Measurements from ENCODE around the gene BCL11B.

The BCL11B gene

DNA sequence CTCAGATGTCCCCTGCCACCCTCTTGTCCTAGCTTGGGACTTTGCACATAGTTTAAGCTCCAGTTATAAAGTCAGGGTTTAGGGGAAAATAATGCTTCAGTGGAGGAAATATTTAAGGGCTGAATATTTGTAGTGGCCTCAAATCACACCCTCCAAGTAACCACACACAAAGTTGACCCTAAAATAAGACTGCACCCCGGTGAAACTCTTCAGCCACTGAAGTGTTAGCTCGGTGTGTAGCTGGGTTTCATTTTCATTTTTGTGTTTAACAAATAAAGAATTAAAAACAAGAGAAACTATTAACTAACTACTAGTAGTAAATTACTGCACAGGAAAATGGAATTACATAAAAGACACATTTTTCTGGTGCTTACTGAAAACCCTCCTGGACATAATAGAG, 14.8 kb upstream of the BCL11B start:
- DNase-seq (ENCODE audit: low read depth): no peak

DNA sequence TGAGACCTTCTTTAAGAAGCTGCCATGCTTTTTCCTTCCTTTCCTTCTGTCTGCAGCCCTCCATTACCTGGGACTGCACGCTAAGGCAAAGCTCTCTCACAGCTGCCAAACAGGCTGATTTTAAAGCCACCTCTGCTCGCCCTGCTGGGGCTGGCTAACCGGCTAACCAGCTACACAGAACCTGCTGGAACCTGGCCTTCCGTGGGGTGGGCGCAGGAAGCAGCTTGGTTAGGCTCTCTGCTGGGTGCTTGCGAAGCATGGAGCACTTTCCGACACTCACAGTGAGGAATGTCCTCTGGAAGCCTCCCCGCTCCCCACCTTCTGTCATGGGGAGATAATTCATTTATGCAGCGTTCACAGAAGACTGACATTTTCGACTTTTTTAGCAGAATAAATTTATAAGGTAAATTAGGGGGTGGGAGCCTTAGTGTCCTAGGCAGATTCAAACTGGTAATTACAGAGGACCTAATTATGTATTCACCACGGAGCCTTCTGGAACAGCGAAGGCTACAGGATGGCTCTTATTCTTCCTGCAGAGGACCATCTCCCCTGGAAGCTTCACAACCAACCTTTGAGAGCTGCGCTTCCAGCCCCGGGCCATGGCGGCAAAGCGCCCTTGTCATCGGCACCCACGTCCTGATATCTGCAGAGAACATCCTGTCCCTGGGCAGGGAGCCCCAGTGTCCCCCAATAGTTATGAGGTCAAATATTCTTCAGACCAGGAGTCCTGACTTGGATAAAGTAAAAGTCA, 12.4 kb upstream of the BCL11B start:
- DNase-seq (ENCODE audit: low read depth): no peak

DNA sequence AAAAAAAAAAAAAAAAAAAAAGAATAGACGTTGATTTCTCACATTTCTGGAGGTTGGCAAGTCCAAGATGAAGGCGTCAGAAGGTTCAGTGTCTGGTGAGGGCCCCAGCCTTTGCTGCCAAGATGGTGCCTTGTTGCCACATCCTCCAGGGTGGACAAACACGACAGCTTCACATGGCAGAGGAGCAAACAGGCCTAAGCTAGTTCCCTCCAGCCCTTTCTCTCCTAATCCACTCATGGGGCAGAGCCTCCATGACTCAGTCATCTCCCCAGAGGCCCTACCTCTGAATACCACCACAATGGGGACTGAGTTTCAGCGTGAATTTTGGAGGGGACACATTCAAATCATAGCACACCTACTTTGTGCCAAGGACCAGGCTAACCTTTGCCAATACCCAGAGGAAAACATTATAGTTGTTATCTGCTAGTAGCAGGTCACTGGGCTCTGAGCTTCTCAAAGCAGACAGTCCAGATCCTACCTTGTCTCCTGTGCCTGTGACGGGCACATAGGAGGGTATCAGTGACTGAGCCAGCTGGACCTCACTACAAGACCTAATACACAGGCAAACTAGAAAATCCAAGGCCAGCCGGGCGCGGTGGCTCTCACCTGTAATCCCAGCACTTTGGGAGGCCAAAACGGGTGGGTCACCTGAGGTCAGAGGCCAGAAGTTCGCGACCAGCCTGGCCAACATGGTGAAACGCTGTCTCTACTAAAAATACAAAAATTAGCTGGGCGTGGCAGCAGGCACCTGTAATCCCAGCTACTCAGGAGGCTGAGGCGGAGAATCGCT, 10.5 kb upstream of the BCL11B start:
- no peak for DNase-seq (ENCODE audit: low read depth)

DNA sequence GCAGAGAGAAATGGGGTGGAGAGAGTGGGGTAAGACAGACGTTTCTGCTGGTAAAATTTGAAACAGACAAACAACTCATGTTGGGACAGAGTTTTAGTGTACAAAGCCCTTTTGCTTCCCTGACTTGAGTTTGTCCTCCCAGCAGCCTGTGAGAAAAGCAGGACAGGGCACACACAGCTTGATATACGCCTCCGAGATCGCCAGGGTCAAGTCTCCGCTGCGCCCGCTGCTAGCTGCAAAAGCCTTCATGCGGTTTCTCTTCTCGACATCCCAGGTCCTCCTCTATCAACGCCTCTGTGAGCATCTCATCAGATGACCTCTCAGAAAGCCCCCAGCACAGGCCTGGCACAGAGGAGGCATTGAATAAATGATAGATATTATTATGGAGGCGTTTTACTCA, 9.4 kb upstream of the BCL11B start:
- DNase-seq (ENCODE audit: low read depth): no peak

DNA sequence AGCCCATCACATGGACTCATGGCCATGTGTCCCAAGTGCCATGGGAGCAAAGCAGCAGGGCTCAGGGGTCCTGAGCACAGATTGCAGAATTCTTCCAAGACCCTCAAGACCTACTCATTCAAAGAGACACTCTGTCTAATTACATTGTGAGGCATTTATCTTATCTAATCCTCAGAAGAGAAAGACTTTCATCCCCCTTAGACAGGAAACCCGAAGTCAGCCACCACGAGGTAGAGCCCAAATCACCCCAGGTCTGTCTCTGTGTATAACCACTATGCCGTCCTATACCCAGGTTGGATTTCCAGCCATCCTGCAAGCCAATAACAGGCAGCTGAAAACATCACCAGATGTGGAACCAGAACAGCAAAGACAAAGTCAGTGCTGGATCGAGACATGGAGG, 8.9 kb upstream of the BCL11B start:
- no peak for DNase-seq (ENCODE audit: low read depth)

DNA sequence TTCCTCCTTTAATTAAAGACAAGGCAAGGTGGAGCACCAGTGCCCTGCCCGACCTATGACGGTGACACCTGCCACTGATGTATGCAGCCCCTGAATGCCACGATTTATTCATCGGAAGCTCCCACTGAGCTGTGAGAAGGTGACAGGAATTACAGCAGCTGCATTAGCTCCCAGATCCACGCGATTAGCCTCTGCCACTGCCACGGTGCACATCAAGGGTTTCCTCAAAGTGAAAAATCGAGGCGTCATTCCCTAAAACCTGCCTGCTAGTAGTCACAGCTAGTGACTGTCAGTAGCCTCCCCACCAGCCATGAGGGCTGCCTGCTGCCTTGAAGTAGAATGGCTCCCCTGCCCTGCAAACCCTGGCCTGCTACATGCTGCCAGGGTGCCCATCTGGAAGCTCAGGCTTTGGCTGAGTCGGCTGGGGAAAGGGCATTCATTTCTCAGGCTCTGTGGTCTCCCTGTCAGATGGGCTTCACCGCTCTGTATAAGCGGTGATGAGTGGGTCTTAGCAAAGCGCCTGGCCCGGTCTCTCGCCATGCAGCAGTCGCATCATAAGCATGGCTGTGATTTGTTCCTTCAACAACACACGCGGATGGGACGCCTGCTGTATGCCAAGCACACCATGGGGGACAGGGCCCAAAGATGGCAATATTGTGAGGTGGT, 8.2 kb upstream of the BCL11B start:
- no peak for DNase-seq (ENCODE audit: low read depth)

DNA sequence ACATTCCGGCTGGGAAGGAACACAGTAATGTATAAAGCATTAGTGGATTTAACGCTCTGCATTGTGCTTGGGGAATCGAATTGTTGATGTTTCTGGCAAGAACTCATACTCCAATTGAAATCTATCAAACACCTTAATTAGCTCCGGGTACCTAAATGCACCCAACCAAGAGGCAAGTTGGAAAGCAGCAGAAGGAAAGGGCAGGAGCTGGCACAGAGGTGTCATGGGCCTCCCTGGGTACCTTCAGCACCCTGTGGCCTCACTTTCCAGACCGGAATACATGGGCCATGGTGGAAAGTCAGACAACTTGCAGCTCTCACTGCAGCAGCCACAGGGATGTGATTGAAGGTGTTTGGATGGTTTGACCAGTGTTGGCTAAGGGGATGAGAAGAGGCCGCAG, 6.8 kb upstream of the BCL11B start:
- DNase-seq (ENCODE audit: low read depth): no peak

DNA sequence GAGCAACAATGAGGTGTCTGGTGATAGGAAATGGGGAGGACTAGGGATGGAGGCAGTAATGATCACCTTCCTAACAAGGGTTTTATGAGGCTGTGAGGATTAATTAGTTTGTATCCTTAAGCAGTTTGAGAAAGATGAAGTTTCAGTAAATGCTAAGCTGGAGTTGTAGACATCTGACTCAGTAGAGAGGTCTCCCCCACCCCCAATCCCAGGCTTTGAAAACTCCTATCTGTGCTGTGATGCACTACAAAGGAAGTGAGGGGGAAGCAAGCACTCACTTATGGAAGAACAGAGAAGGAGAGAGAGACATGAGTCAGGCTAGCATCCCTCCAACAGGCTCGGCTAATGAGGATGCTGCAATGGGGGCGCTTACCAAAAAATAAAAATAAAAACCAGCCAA, 5.5 kb upstream of the BCL11B start:
- DNase-seq (ENCODE audit: low read depth): no peak

DNA sequence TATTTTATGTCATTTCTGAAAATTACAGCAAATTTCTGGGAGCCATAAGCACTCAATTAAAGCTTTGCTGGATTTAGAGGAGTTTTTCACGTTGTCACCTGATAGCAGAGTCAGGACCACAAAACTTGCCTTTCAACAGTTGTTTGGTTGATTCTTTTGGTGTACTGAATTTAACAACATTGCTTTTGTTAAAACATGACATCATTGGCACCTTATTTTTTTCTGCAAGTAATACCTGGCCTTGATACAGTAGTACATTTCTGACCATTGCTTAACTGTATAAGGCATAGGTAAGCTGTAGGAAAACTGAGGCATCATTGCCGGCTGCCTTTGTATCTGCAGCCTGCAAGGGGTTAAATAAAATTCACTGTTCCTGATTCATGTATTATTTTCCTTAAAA, 4.5 kb upstream of the BCL11B start:
- DNase-seq (ENCODE audit: low read depth): no peak

DNA sequence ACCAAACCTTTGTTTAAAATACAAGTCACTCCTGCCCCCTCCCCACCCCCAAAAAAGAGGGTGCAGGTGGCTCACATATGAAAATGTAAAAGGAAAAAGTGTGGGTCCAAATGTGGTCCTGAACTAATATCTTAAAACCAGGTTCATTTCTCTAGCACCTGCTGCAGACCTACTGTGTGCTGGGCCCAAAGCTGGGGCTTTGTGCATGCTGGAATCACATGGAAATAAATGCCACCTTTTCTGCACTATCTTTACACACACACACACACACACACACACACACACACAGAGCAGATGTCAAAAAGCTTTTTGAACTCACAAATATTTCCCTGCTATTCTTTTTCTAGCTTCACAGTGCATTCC, 3.2 kb upstream of the BCL11B start:
- no peak for DNase-seq (ENCODE audit: low read depth)

DNA sequence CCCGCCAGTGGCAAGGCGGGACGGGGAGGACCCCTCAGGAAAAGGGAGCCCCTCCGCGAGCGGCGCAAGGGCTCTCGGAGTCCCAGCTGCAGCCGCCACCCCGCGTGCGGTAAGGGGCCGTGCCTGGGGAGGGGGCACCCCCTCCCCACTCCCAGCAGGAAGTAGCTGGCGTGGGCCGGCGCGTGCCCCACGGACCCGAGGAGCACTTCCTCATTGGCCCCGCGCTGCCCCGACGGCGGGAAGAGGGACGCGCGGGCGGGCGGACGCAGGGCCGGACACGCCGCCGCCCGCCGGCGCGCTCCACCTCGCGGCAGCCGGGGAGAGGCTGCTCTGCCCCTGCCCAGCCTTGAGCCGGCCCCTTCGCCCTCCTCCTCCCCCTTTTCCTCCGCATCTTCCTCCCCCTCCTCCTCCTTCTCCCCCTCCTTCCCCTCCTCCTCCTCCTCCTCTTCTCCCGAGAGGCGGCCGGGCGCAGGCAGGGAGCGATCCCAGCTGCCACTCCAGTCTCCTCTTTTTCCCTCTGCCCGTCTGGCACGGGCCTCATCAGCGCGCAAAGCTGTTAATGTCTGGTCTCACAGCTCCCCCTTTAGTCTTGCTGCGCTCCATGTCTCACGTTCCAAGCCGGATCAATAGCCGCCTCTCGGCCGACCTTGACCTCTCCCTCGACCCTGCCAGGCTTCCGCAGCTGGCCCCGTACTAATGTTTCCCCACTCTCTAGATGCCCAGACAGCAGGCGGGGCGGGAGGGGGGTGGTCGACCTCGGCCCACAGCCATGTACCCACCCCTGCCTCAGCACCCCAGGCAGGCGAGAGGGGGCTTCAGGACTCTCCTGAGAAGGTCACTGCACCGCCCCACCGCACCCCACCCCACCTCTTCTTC, 2.6 kb upstream of the BCL11B start:
- peak; percentile 66 for DNase-seq (ENCODE audit: low read depth)

DNA sequence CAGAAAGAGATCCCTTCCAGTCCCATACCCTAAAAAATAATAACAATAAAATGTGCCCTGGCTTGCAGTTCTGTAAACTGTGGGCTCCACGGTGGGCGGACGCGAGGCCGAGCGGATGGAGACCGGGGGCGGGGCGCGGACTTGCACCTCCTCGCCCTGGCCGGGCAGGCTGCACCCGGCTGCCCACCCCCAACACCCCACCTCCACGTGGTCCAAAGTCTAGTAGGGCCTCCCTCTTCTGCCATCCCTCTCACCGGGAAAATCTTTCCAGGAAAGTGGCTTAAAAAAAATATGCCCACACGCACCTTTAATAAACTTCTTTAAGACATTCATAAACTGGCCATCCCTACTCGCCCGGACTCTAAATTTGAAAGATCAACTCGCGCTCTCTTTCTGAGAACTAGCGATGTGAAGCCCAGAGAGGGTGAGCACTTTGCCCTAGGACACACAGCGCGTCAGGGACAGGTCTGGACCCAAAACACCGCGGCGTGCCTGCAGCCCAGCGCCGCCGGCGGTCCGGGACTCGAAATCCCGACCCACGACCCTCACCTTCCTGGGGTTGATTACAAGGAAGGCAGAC, 1.9 kb upstream of the BCL11B start:
- DNase-seq (ENCODE audit: low read depth): no peak

DNA sequence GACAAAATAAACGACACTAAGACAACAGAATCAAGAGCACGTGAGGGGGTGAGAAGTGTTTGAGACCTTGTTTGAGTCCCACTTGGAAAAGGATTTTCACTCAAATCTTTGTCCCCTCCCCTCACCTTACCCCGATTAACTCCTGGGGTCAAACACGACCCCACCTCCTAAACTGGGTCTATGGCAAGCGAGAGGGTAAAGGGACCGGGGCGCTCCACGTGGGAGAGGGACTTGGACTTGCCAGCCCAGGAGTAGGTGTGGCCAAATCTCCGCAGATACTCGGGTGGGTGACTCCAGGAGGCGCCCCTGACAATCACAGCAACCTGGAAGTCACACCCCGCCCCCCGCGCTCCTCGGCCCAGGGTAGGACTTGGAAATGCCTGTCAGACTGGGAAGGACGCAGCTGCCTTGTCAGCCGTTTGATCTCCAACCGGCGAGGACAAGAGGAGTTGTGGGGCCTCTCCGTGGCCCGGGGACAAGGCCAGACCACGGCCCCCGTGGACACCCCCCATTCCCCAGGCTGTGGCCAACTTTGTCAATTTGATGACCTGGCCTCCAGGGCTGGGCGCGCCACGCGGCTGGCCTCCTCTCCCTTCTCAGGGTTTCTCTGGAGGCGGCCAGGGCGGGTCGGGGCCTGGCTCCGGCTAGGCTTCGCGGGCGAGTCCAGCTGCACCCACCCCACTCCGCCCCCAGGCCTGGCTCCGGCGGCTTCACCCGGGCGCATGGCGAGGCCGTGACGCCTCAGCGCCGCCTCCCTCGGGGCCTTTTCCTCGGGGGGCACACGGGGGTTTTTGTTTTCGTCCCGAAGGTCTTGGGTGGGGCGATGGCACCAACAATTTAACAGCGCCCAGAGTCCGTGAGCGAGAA, 1.1 kb upstream of the BCL11B start:
- no peak for DNase-seq (ENCODE audit: low read depth)

DNA sequence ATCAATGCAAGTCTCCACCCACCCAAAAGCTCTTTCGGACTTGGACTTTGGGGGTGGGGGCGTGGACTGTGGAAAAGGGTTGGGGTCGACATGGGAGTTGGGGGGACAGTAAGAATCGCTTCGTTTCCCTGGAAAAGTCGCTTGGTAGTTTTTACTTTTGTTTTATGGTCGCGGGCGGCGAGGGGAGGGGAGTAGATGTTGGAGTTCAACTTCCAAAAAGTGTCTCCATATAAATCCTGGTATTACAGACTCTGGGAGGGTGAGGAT, 568 bp upstream of the BCL11B start:
- no peak for DNase-seq (ENCODE audit: low read depth)

DNA sequence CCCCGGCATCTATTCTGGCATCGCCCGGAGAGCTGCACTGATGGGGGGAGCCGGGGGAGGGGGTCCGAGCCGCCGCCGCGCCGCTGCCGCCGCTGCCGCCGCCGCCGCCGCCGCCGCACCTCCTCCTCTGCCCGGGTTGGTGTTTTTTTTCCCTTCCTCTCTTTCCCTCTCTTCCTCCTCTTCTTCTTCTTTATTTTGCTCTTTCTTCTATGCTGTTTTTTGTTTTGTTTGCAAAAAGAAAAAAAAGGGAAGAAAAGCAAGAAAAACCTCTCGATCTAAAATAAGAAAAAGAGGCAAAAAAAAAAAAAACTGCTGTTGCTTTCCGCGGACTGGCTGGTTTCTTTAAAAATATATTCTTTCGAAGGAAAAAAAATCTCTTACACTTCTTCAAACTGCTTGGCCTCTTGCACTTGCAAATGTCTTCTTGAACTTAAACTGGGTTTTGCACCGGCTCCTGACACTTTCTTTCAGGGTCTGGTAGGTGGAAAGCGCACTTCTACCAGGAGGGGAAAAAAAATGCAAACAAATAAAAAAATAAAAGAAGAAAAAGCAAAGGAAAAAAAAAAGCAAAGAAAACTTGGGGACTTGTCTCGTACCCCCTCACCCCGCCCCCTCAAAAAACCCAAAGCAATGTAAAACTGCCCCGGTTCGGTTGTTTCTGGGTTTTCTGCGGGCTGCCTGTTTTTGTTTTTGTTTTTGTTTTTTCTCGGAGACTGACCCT, 616 bp downstream of the BCL11B start:
- DNase-seq (ENCODE audit: low read depth): no peak

DNA sequence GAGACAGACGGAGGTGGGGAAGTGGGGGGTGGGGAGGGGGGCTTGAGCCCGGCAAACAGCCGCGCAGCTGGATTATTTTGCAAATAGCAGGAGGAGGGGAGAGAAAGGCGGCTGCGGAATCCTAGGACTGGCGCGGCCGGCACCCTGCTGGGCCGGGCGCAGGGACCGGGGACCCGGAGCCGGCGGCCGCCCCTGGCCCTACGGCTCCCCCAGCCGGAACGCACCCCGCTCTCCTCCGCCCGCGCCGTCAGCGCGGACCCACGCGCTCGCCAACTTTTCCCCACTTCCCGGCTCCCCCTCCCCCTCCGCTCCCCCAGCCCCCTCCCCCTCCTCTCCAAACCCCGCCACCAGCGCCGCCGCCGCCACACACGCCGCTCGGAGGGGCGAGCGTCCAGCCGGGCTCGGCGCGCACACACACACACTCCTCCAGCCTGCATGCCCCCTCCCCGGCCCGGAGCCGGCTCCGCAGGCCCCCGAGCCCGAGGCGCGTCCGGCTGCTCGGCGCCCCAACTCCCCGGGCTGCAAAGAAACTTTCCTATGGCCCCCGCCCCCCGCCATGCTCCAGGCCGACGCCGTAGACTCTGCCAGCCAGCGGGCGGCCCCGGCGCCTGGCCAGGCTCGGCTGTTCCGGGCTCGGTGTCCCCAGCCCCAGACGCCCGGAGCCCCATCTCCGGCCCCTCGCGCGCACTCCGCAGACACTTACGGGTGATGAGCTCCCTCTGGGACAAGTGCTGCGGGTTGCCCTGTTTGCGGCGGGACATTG, 1.4 kb downstream of the BCL11B start:
- no peak for DNase-seq (ENCODE audit: low read depth)

DNA sequence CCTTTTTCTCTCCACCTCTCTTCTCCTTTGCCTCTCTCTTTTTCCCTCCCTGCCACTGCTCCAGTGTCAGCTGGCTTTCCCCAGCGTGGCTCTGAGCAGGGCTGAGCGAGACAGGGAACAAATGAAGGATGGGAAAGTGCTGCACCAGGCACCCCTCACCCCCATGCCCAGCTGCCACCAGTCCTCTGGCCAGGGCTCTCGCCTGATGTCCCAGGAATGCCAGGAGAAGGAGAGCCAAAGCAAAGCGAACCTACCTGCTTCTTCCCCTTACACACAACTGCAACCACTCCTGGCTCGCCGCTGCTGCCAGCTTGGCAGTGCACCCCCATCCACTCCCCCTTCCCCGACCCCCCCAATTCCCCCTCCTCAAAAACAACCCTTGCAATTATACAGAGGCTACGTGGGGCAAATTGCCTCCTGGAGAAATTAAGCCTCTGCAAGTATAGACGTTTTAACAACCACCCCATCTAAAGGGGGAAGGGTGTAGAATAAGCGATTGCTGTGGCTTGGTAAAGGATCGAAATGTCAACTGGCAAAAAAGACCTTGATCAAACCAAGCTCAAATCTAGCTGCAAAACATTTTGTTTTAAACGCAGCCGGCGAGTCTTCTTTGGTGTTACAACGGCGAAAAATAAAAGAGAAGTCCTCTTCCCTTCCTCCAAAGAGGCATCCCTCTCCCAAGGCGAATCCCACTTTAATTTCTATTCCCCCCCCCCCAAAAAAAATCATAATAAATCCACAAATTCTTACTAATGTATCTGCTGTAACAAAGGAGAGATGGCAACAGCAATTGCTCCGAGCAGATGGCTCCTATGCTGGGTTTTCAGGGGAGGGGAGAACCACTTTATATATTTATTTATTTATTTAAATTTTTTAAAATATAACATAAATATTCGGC, 2.9 kb downstream of the BCL11B start:
- DNase-seq (ENCODE audit: low read depth): no peak

Measured in ELR (cell line).